OCI-LY1 (cell line): Measurements from ENCODE around the gene DACH1.

Source experiments
- H2AFZ ChIP-seq: fragments of 200-600 bp; sonication (generic), shearing (Covaris generic); 2 replicates; pipeline ENCODE4 v1.6.0; 2014; ENCODE audit warnings: antibody characterized with exemption, mild to moderate bottlenecking, low read length
- H3F3A ChIP-seq: fragments of 200-600 bp; sonication (generic), shearing (Covaris generic); 2 replicates; pipeline ENCODE4 v1.6.0; 2014; ENCODE audit warnings: mild to moderate bottlenecking, antibody characterized with exemption, low read length, moderate library complexity; ENCODE audit not compliant: insufficient read depth
- H3K27ac ChIP-seq: fragments of 200-600 bp; sonication (generic); 2 replicates; pipeline ENCODE4 v1.5.1; 2014; ENCODE audit warnings: low read length, mixed run types, mild to moderate bottlenecking, low read depth; ENCODE audit not compliant: poor library complexity, severe bottlenecking
- H3K27me3 ChIP-seq: fragments of 200-600 bp; sonication (generic); 2 replicates; pipeline ENCODE4 v1.6.0; 2014; ENCODE audit warnings: antibody characterized with exemption, mild to moderate bottlenecking, low read length, moderate library complexity; ENCODE audit not compliant: insufficient read depth
- H3K36me3 ChIP-seq: fragments of 200-600 bp; sonication (generic); 2 replicates; pipeline ENCODE4 v1.6.1; 2014; ENCODE audit warnings: mild to moderate bottlenecking, antibody characterized with exemption, low read length, moderate library complexity, mixed read lengths; ENCODE audit not compliant: insufficient read depth
- H3K4me1 ChIP-seq: fragments of 200-600 bp; sonication (generic); 2 replicates; pipeline ENCODE4 v1.5.1; 2014; ENCODE audit warnings: mild to moderate bottlenecking, low read length, moderate library complexity; ENCODE audit not compliant: insufficient read depth, severe bottlenecking
- H3K4me2 ChIP-seq: fragments of 200-600 bp; sonication (generic), shearing (Covaris generic); 2 replicates; pipeline ENCODE4 v1.6.1; 2014; ENCODE audit warnings: low read length
- H3K4me3 ChIP-seq: fragments of 200-600 bp; sonication (generic); 2 replicates; pipeline ENCODE4 v1.5.1; 2014; ENCODE audit warnings: low read length, low read depth, mild to moderate bottlenecking, mixed read lengths; ENCODE audit not compliant: poor library complexity, severe bottlenecking
- H3K79me2 ChIP-seq: fragments of 200-600 bp; shearing (Covaris generic); 2 replicates; pipeline ENCODE4 v1.6.1; 2016; ENCODE audit warnings: mixed run types, low read length, mixed read lengths; ENCODE audit not compliant: insufficient read depth
- H3K9ac ChIP-seq: fragments of 200-600 bp; sonication (generic), shearing (Covaris generic); 2 replicates; pipeline ENCODE4 v1.6.1; 2014; ENCODE audit warnings: mild to moderate bottlenecking, low read length, mixed read lengths
- H3K9me2 ChIP-seq: fragments of 200-600 bp; sonication (generic), shearing (Covaris generic); 2 replicates; pipeline ENCODE4 v1.6.1; 2014; ENCODE audit warnings: low read depth, mild to moderate bottlenecking, low read length, mixed read lengths
- H3K9me3 ChIP-seq: fragments of 200-600 bp; shearing (Covaris generic); 2 replicates; pipeline ENCODE4 v1.6.1; 2014; ENCODE audit warnings: low read length, mixed read lengths
- H4K20me1 ChIP-seq: fragments of 200-600 bp; sonication (generic), shearing (Covaris generic); 2 replicates; pipeline ENCODE4 v1.6.0; 2016; ENCODE audit warnings: mild to moderate bottlenecking, low read length; ENCODE audit not compliant: insufficient read depth
- EZH2 ChIP-seq: fragments of 200-600 bp; sonication (generic), shearing (Covaris generic); IDR thresholded peaks from 2 replicates; pipeline ENCODE4 v1.8.0; 2017; ENCODE audit warnings: borderline replicate concordance, mixed run types, mild to moderate bottlenecking, antibody characterized with exemption, low read length, moderate library complexity, mixed read lengths
- TF ChIP-seq, protein P1 (sequence below): fragments of 200-600 bp; sonication (generic), shearing (Covaris generic); IDR thresholded peaks from 2 replicates; pipeline ENCODE4 v1.5.1; 2017; ENCODE audit warnings: mild to moderate bottlenecking, antibody characterized with exemption, low read length, moderate library complexity, mixed read lengths

Gene DACH1

DNA sequence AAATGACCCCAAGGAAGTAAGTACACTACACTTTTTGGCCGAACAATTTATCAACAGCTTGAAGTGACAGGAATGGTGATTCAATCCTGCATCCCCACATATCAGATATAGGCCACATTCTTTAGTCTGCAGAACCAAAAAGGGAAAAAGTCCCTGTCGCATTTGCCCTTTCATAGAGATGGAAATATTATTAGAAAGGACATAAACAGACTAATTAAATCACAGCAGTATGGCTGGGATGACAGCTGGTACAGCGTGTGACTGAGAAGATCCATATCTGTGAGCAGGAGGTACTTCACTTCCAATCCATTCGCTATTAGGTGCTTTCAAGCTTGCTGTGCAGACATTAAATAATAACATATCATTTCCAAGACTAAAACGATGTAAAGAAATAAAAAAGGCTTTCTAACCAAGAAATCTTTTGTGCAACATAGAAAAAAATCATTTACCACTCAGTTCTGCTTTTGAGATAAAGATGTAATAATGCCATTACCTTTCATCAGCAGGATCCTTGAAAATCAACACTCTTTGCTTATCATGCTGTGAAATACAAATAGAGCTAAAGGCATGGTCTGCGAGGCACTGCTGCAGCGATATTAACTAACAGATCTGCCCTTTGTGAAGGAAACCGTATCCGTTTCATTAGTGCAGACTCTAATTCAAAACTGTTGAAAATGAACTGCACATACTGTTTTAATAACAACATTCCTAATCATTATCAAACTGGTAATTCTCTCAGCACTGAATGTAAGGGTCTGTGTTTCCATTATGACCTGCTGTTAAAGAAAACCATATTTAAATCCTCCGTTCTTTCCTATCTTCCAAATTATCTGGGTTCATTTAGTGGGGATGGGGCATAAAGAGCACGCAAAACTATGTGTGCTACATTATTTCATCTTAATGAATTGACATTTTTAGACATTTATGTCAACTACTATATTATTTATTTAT is 245.6 kb downstream of the DACH1 start:
- H4K20me1 ChIP-seq = no peaks in the 10 kb centered on the region
- no peak overlapping the region for H3K4me2 ChIP-seq
- no peaks in the 10 kb centered on the region for H3K4me1 ChIP-seq
- no peaks in the 10 kb centered on the region for H3K9me3 ChIP-seq
- no peaks in the 10 kb centered on the region for H3F3A ChIP-seq
- no peaks in the 10 kb centered on the region for H3K79me2 ChIP-seq
- no peaks in the 10 kb centered on the region for H3K36me3 ChIP-seq
- no peaks in the 10 kb centered on the region for H3K27me3 ChIP-seq
- TF ChIP-seq, protein P1, sequence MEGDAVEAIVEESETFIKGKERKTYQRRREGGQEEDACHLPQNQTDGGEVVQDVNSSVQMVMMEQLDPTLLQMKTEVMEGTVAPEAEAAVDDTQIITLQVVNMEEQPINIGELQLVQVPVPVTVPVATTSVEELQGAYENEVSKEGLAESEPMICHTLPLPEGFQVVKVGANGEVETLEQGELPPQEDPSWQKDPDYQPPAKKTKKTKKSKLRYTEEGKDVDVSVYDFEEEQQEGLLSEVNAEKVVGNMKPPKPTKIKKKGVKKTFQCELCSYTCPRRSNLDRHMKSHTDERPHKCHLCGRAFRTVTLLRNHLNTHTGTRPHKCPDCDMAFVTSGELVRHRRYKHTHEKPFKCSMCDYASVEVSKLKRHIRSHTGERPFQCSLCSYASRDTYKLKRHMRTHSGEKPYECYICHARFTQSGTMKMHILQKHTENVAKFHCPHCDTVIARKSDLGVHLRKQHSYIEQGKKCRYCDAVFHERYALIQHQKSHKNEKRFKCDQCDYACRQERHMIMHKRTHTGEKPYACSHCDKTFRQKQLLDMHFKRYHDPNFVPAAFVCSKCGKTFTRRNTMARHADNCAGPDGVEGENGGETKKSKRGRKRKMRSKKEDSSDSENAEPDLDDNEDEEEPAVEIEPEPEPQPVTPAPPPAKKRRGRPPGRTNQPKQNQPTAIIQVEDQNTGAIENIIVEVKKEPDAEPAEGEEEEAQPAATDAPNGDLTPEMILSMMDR = no peak
- no peak for TF ChIP-seq EZH2
- H3K27ac ChIP-seq = no peak overlapping the region
- no peak overlapping the region for H3K4me3 ChIP-seq
- no peaks in the 10 kb centered on the region for H3K9me2 ChIP-seq
- H2AFZ ChIP-seq = no peak overlapping the region
- no peak overlapping the region for H3K9ac ChIP-seq

DNA sequence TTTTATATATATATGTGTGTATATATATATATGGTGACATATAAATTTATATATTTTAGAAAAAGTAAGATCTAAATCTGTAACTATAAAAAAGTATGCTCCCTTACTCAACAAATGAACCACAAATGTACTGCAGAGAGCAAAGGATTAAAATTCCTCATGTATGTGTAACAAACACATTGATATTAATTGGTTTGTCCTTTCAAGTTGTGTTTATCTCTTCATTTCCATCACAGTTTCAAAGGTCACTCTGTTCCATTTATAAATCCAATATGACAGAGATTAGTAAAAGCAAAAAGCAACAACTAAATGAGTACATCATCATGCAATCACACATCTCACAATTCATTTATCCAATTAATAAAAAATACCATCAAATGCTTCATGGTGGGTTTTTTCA is 247.9 kb downstream of the DACH1 start:
- no peak overlapping the region for H2AFZ ChIP-seq
- no peaks in the 10 kb centered on the region for H3K36me3 ChIP-seq
- no peaks in the 10 kb centered on the region for H4K20me1 ChIP-seq
- no peaks in the 10 kb centered on the region for H3K9me2 ChIP-seq
- no peak overlapping the region for H3K4me3 ChIP-seq
- no peaks in the 10 kb centered on the region for H3K79me2 ChIP-seq
- no peaks in the 10 kb centered on the region for H3K9me3 ChIP-seq
- no peak overlapping the region for H3K9ac ChIP-seq
- no peaks in the 10 kb centered on the region for H3K4me1 ChIP-seq
- H3K27ac ChIP-seq = no peak overlapping the region
- no peaks in the 10 kb centered on the region for H3K27me3 ChIP-seq
- TF ChIP-seq, protein P1 = no peak
- TF ChIP-seq EZH2 = no peak
- H3F3A ChIP-seq = no peaks in the 10 kb centered on the region
- no peak overlapping the region for H3K4me2 ChIP-seq

DNA sequence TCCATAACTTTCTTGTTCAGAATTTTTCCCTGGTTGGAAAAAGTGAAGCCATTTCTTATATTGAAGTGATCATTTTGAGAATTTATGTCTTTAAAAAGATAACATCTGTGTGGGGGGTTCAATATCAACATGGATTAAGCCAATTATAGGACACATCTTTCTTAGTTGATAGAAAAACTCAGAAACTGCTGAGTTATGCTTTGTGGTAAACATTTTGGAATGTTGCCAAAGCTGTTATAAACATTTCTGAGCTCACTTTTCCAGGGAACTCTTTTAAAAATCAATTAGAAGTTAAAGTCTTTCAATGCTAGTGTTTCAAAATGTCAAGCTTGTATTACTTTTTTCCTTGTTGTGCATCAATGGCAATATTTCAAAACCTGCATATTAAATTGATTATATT is 248.8 kb downstream of the DACH1 start:
- no peaks in the 10 kb centered on the region for H4K20me1 ChIP-seq
- no peaks in the 10 kb centered on the region for H3F3A ChIP-seq
- H3K36me3 ChIP-seq = no peaks in the 10 kb centered on the region
- H3K27me3 ChIP-seq = no peaks in the 10 kb centered on the region
- no peaks in the 10 kb centered on the region for H3K9me3 ChIP-seq
- no peak overlapping the region for H3K4me3 ChIP-seq
- no peak overlapping the region for H3K4me2 ChIP-seq
- H3K27ac ChIP-seq = no peak overlapping the region
- H3K9ac ChIP-seq = no peak overlapping the region
- TF ChIP-seq, protein P1 = no peak
- TF ChIP-seq EZH2 = no peak
- H3K9me2 ChIP-seq = no peaks in the 10 kb centered on the region
- H2AFZ ChIP-seq = no peak overlapping the region
- no peaks in the 10 kb centered on the region for H3K4me1 ChIP-seq
- no peaks in the 10 kb centered on the region for H3K79me2 ChIP-seq
